GM18498 (cell line): Measurements from ENCODE around the gene TMED6.
"Not testable (repeated sequence)": the region's sequence is repeated elsewhere in the genome, so short reads cannot be mapped to it uniquely, and the experiment has no call there.

Experiments
- ATAC-seq: cut with Tn5 transposase; IDR thresholded peaks from one replicate; pipeline ENCODE4 v1.9.1; 2021; ENCODE audit warnings: mild to moderate bottlenecking, moderate library complexity; ENCODE audit not compliant: unreplicated experiment

Gene TMED6

GRCh38 chr16:69363281-69363717 is 11.7 kb upstream of the TMED6 start:
- ATAC-seq = no peak

- ATAC-seq = not testable (repeated sequence)
Measured at GRCh38 chr16:69360070-69360469, 8.5 kb upstream of the TMED6 start.

- ATAC-seq = no peak
Measured at GRCh38 chr16:69350536-69351133, 951 bp downstream of the TMED6 start.

GRCh38 chr16:69349536-69349935 is 2.0 kb downstream of the TMED6 start:
- no peak for ATAC-seq

- ATAC-seq = no peak
Measured at GRCh38 chr16:69348222-69348621, 3.4 kb downstream of the TMED6 start.

- no peak for ATAC-seq
Measured at GRCh38 chr16:69346683-69347082, 4.9 kb downstream of the TMED6 start.

- ATAC-seq = no peak
Measured at GRCh38 chr16:69345923-69346322, 5.7 kb downstream of the TMED6 start.

- no peak for ATAC-seq
Measured at GRCh38 chr16:69344171-69344570, 7.4 kb downstream of the TMED6 start.

- no peak for ATAC-seq
Measured at GRCh38 chr16:69340095-69340644, 11.4 kb downstream of the TMED6 start.

GRCh38 chr16:69339289-69340094 is 12.1 kb downstream of the TMED6 start, which contains the start of the genes COG8 and NIP7:
TSS of gene COG8 (minus strand) at chr16:69339564. CDS start at chr16:69339552, 12 bp downstream.
TSS of gene NIP7 (plus strand) at chr16:69339772. CDS start at chr16:69339830, 58 bp downstream.
- peak; percentile 91 for ATAC-seq

GRCh38 chr16:69338557-69339288 is 12.9 kb downstream of the TMED6 start:
- no peak for ATAC-seq

- no peak for ATAC-seq
Measured at GRCh38 chr16:69334696-69335095, 16.9 kb downstream of the TMED6 start.

GRCh38 chr16:69330286-69331109 is 21.1 kb downstream of the TMED6 start, which contains the start of gene PDF:
TSS of gene PDF (minus strand) at chr16:69330588. CDS start at chr16:69330570, 18 bp downstream.
- ATAC-seq = peak; percentile 95

GRCh38 chr16:69329369-69330285 is 22.0 kb downstream of the TMED6 start:
- ATAC-seq = peak; percentile 39

- ATAC-seq = no peak
Measured at GRCh38 chr16:69328854-69329316, 22.7 kb downstream of the TMED6 start.

- ATAC-seq = no peak
Measured at GRCh38 chr16:69327585-69328310, 23.8 kb downstream of the TMED6 start.

- ATAC-seq = no peak
Measured at GRCh38 chr16:69326172-69326873, 25.3 kb downstream of the TMED6 start.

- ATAC-seq = no peak
Measured at GRCh38 chr16:69325784-69326171, 25.8 kb downstream of the TMED6 start.
